GM12878 (cell line): ENCODE results near the gene PDE6C. TPM values are rescaled to one million over a fixed set of nuclear protein-coding genes. Genes with fewer than 3 reads are reported as not detected.

Source experiments
- ATAC-seq: fragments of 200-7000 bp; cut with Tn5 transposase; 3 replicates; pipeline ENCODE4 v1.9.1; 2020; ENCODE audit warnings: mild to moderate bottlenecking, moderate library complexity
- BruUV-seq: library from RNA; stranded (reverse); fragments of 400-500 nt; replicated peaks from 2 replicates; lab custom pipeline; 2021; lab: Mats Ljungman, UMichigan
- CTCF ChIA-PET: fragments of 300-600 bp; sonication (Branson Sonifier 250); formaldehyde crosslinking; extraction: SDS; loops from one replicate; lab custom pipeline; 2021; ENCODE audit warnings: inconsistent platforms; lab: Yijun Ruan, JAX
- POLR2A ChIA-PET: fragments of 350-600 bp; formaldehyde crosslinking; extraction: SDS; loops from one replicate; lab custom pipeline; 2021; ENCODE audit warnings: inconsistent platforms; lab: Charles Lee
- RAD21 ChIA-PET: fragments of 300-600 bp; sonication (Branson Sonifier 250); formaldehyde crosslinking; loops from one replicate; lab custom pipeline; 2023; ENCODE audit warnings: antibody characterized with exemption; ENCODE audit not compliant: unreplicated experiment; lab: Charles Lee
- SMC1A ChIA-PET: fragments of 300-600 bp; sonication (Branson Sonifier 250); formaldehyde crosslinking; loops from one replicate; lab custom pipeline; 2023; ENCODE audit not compliant: unreplicated experiment, uncharacterized antibody; lab: Charles Lee
- DNase-seq: peaks from one replicate; pipeline ENCODE4 v3.0.0-alpha.2; 2011; ENCODE audit warnings: low read depth, low spot score
- FAIRE-seq: peaks from 3 replicates; lab custom pipeline; 2011; peaks lifted over from hg19 to GRCh38; lab: Jason Lieb, UNC
- H2AFZ ChIP-seq: 2 replicates; pipeline ENCODE4 v1.6.0; 2011; ENCODE audit warnings: low read depth, low read length, control low read depth; ENCODE audit not compliant: control insufficient read depth
- H3K27ac ChIP-seq: 2 replicates; pipeline ENCODE4 v1.5.1; 2011; ENCODE audit warnings: control low read depth; ENCODE audit not compliant: control insufficient read depth, insufficient read depth
- H3K27me3 ChIP-seq, 2 experiments: replicated peaks in 1 of 2; 2 replicates each; pipeline versions ENCODE4 v1.6.0 to v1.6.1; 2011; ENCODE audit warnings: low read length in 1 of 2; ENCODE audit not compliant: control insufficient read depth in 2 of 2, insufficient read depth in 2 of 2
- H3K36me3 ChIP-seq, 2 experiments: 2 replicates each; pipeline ENCODE4 v1.5.1; 2011; ENCODE audit warnings: low read length in 1 of 2; ENCODE audit not compliant: control insufficient read depth in 2 of 2, insufficient read depth in 2 of 2
- H3K4me1 ChIP-seq: 2 replicates; pipeline ENCODE4 v1.6.1; 2011; ENCODE audit warnings: mild to moderate bottlenecking, low read length, moderate library complexity, mixed read lengths; ENCODE audit not compliant: control insufficient read depth, insufficient read depth
- H3K4me2 ChIP-seq: 2 replicates; pipeline ENCODE4 v1.6.0; 2011; ENCODE audit warnings: control low read depth; ENCODE audit not compliant: control insufficient read depth, insufficient read depth
- H3K4me3 ChIP-seq: fragments of 200-600 bp; sonication (generic); 2 replicates; pipeline ENCODE4 v1.5.1; 2016
- H3K79me2 ChIP-seq: 2 replicates; pipeline ENCODE4 v1.6.0; 2011; ENCODE audit warnings: low read length; ENCODE audit not compliant: control insufficient read depth, insufficient read depth
- H3K9ac ChIP-seq: 2 replicates; pipeline ENCODE4 v1.8.0; 2011; ENCODE audit warnings: low read length, control low read depth, mixed read lengths; ENCODE audit not compliant: control insufficient read depth, insufficient read depth
- H3K9me3 ChIP-seq: replicated peaks from 3 replicates; pipeline ENCODE4 v1.5.1; 2011; ENCODE audit warnings: mild to moderate bottlenecking, low read length; ENCODE audit not compliant: control insufficient read depth, insufficient read depth
- H4K20me1 ChIP-seq: 2 replicates; pipeline ENCODE4 v1.6.0; 2011; ENCODE audit not compliant: control insufficient read depth, insufficient read depth
- MEF2B ChIP-seq: fragments of 450-650 bp; IDR thresholded peaks from 2 replicates; pipeline ENCODE4 v1.6.1; 2018; ENCODE audit warnings: mild to moderate bottlenecking, moderate library complexity; ENCODE audit not compliant: partially characterized antibody, poor library complexity, severe bottlenecking
- MTA2 ChIP-seq: fragments of 450-650 bp; IDR thresholded peaks from 2 replicates; pipeline ENCODE4 v1.6.1; 2016; ENCODE audit warnings: low read depth, mild to moderate bottlenecking, moderate library complexity
- SPI1 ChIP-seq: IDR thresholded peaks from 2 replicates; pipeline ENCODE4 v1.6.1; 2011; ENCODE audit warnings: low read depth, mild to moderate bottlenecking, low read length, moderate library complexity, borderline replicate concordance; ENCODE audit not compliant: insufficient read depth
- WGBS: methylation state at CpG from one replicate; pipeline ENCODE4 v1.1.6; 2016; ENCODE audit warnings: low lambda C conversion rate; ENCODE audit not compliant: insufficient replicate concordance, insufficient coverage; ENCODE audit errors: missing lambda C conversion rate; 5-methylcytosine and 5-hydroxymethylcytosine counted together
- in situ Hi-C: fragments of 300-500 bp; cut with MboI; formaldehyde crosslinking; loops from 9 replicates; pipeline ENCODE4 v1.14.3; 2018; ENCODE audit warnings: mixed read lengths
- intact Hi-C: fragments of 100-400 bp; cut with micrococcal nuclease; formaldehyde crosslinking; loops from one replicate; pipeline ENCODE4 v1.14.2; 2022; ENCODE audit not compliant: unreplicated experiment
- polyA plus RNA-seq, 11 experiments: library from polyadenylated mRNA; depleted of rRNA in 4 of 11; unstranded in 6 of 11; stranded (reverse) in 5 of 11; fragments of >200 nt; fragmentation: Nextera tagmentation in 4 of 11; fragmentation: Illumina TruSeq in 1 of 11; extraction: Ambion mirVana in 4 of 11; extraction: Trizol in 1 of 11; gene quantifications; 1 replicate in 1 of 11; 2 replicates in 10 of 11; pipeline versions ENCODE4 v1.2.1 to v1.2.3, GENCODE V29; 2011 to 2016; ENCODE audit warnings: inconsistent platforms in 2 of 11, missing spikeins in 2 of 11, low read depth in 1 of 11
- total RNA-seq, 4 experiments: library from RNA; depleted of rRNA in 3 of 4; stranded (reverse); fragments of >200 nt in 3 of 4; fragmentation: Illumina TruSeq in 1 of 4; extraction: Trizol in 1 of 4; gene quantifications; 2 replicates each; pipeline versions ENCODE4 v1.2.1 to v1.2.3, GENCODE V29; 2013 to 2021

The PDE6C gene
- total and polyA plus RNA-seq, 10 of the 15 experiments (the other 5 are each of a cell fraction or from before 2014, with no cell fraction given), result not detected

- Histone ChIP-seq H3K4me2 (no peak overlapping the region), H2AFZ (no peak overlapping the region)
- ATAC-seq, result no peak
- no peak for FAIRE-seq
- POLR2A ChIA-PET, result no interaction called here
- TF ChIP-seq MEF2B, result no peak
- TF ChIP-seq, all 136 proteins: peak for 0
- ChIA-PET RAD21 (interaction anchor here (0.5 kb wide), 1 partner anchor 104 kb away, joined by 3 read pairs; the partner anchor contains the start of gene FRA10AC1), SMC1A (no interaction called here), CTCF (no interaction called here)
- Histone ChIP-seq H4K20me1 (no peaks in the 10 kb centered on the region), H3K4me3 (no peak overlapping the region), H3K9me3 (no peaks in the 10 kb centered on the region), H3K27me3 (peaks cover 6% of the 10 kb centered on the region in 2 experiments; a peak in 3 of 4 replicates), H3K36me3 (no peaks in the 10 kb centered on the region), H3K9ac (no peak overlapping the region), H3K27ac (no peak overlapping the region), H3K4me1 (no peaks in the 10 kb centered on the region), H3K79me2 (no peaks in the 10 kb centered on the region)
- DNase-seq, result no peak
- in situ Hi-C loops (no loop called here), intact Hi-C loops (no loop called here)
- BruUV-seq, result no TSS peak
- WGBS, result 32% methylated on average over 5 of the region's 5 CpGs
Observed at GRCh38 chr10:93598157-93598556, 14.2 kb upstream of the PDE6C start.

- ChIA-PET CTCF (no interaction called here), SMC1A (interaction anchor here (0.7 kb wide), 1 partner anchor 46 kb away, joined by 3 read pairs; no protein-coding TSS in a partner anchor), RAD21 (no interaction called here), POLR2A (no interaction called here)
- TF ChIP-seq MTA2, result no peak
- TF ChIP-seq SPI1, result no peak
- FAIRE-seq, result no peak
- Histone ChIP-seq H3K79me2 (no peaks in the 10 kb centered on the region), H3K4me2 (no peak overlapping the region), H3K27me3 (peaks cover 6% of the 10 kb centered on the region in 2 experiments; a peak in 3 of 4 replicates), H3K27ac (no peak overlapping the region), H4K20me1 (no peaks in the 10 kb centered on the region), H3K9ac (no peak overlapping the region), H3K4me3 (no peak overlapping the region), H3K4me1 (no peaks in the 10 kb centered on the region), H2AFZ (no peak overlapping the region), H3K36me3 (no peaks in the 10 kb centered on the region), H3K9me3 (no peaks in the 10 kb centered on the region)
- no peak for ATAC-seq
- DNase-seq, result no peak
- intact Hi-C loops (no loop called here), in situ Hi-C loops (no loop called here)
- 0% methylated on average over 1 of the region's 1 CpG for WGBS
- no TSS peak for BruUV-seq
Observed at GRCh38 chr10:93599335-93599734, 13.0 kb upstream of the PDE6C start.
